H1 (cell line): ENCODE data around the gene RAVER2. TPM values are rescaled to one million over a fixed set of nuclear protein-coding genes. Genes with fewer than 3 reads are reported as not detected.

Experiments
- CTCF ChIA-PET: fragments of 300-600 bp; sonication (Branson Sonifier 250); formaldehyde crosslinking; loops from one replicate; lab custom pipeline; 2021; ENCODE audit not compliant: partially characterized antibody; lab: Charles Lee
- POLR2A ChIA-PET: fragments of 300-600 bp; sonication (Branson Sonifier 250); formaldehyde crosslinking; loops from one replicate; lab custom pipeline; 2021; ENCODE audit warnings: inconsistent platforms; ENCODE audit not compliant: partially characterized antibody; lab: Charles Lee
- DNase-seq, 2 experiments: peaks; one replicate each; pipeline versions ENCODE4 v3.0.0 to v3.0.0-alpha.2; 2010 to 2022; ENCODE audit warnings: low spot score in 2 of 2, low read depth in 1 of 2, mixed read lengths in 1 of 2
- FAIRE-seq: peaks from 2 replicates; lab custom pipeline; 2011; peaks lifted over from hg19 to GRCh38; lab: Jason Lieb, UNC
- H2AFZ ChIP-seq: 2 replicates; pipeline ENCODE4 v1.8.1; 2012; ENCODE audit warnings: low read length, inconsistent platforms
- H2AK5ac ChIP-seq: 2 replicates; pipeline ENCODE4 v1.6.1; 2013; ENCODE audit warnings: low read depth, low read length
- H2BK120ac ChIP-seq: replicated peaks from 2 replicates; pipeline ENCODE3; 2013; ENCODE audit warnings: low read depth, low read length, inconsistent platforms
- H2BK12ac ChIP-seq: 2 replicates; pipeline ENCODE4 v1.6.1; 2013; ENCODE audit warnings: low read depth, low read length
- H2BK15ac ChIP-seq: 2 replicates; pipeline ENCODE4 v1.6.1; 2013; ENCODE audit warnings: low read length
- H2BK20ac ChIP-seq: 2 replicates; pipeline ENCODE4 v1.6.1; 2013; ENCODE audit warnings: low read length
- H2BK5ac ChIP-seq: 2 replicates; pipeline ENCODE4 v1.6.1; 2013; ENCODE audit warnings: low read depth, low read length
- H3K14ac ChIP-seq: 2 replicates; pipeline ENCODE4 v1.6.1; 2013; ENCODE audit warnings: inconsistent platforms; ENCODE audit not compliant: insufficient read length
- H3K18ac ChIP-seq: 2 replicates; pipeline ENCODE4 v1.6.1; 2013; ENCODE audit warnings: low read length; ENCODE audit errors: extremely low read depth
- H3K23ac ChIP-seq: 2 replicates; pipeline ENCODE4 v1.6.1; 2013; ENCODE audit warnings: inconsistent platforms; ENCODE audit not compliant: insufficient read length
- H3K23me2 ChIP-seq: 2 replicates; pipeline ENCODE4 v1.6.1; 2013; ENCODE audit warnings: low read depth, low read length
- H3K27ac ChIP-seq: 2 replicates; pipeline ENCODE4 v1.6.1; 2011; ENCODE audit warnings: low read depth, low read length, inconsistent platforms
- H3K27me3 ChIP-seq, 4 experiments: replicated peaks in 1 of 4; 1 replicate in 1 of 4; 2 replicates in 3 of 4; pipeline versions ENCODE4 v1.6.1 to v1.8.1; 2011 to 2013; ENCODE audit warnings: low read length in 3 of 4, mild to moderate bottlenecking in 3 of 4, inconsistent platforms in 2 of 4, mixed read lengths in 2 of 4, moderate library complexity in 1 of 4; ENCODE audit not compliant: control insufficient read depth in 3 of 4, insufficient read depth in 3 of 4; ENCODE audit errors: extremely low read depth in 1 of 4
- H3K36me3 ChIP-seq, 4 experiments: 2 replicates each; pipeline versions ENCODE4 v1.6.1 to v1.8.1; 2011 to 2013; ENCODE audit warnings: mild to moderate bottlenecking in 4 of 4, low read length in 3 of 4, moderate library complexity in 2 of 4, control low read depth in 1 of 4, inconsistent platforms in 1 of 4; ENCODE audit not compliant: insufficient read depth in 4 of 4, control insufficient read depth in 2 of 4
- H3K4ac ChIP-seq: replicated peaks from 2 replicates; pipeline ENCODE3; 2013; ENCODE audit warnings: low read length, low read depth, mixed read lengths, inconsistent platforms; ENCODE audit not compliant: insufficient read length
- H3K4me1 ChIP-seq, 4 experiments: replicated peaks in 1 of 4; 1 replicate in 1 of 4; 2 replicates in 3 of 4; pipeline versions ENCODE4 v1.6.1 to v1.8.1; 2011 to 2013; ENCODE audit warnings: low read length in 3 of 4, inconsistent platforms in 2 of 4, mixed read lengths in 1 of 4; ENCODE audit not compliant: insufficient read depth in 4 of 4, control insufficient read depth in 3 of 4
- H3K4me2 ChIP-seq, 2 experiments: 2 replicates each; pipeline versions ENCODE4 v1.6.1 to v1.8.1; 2011 to 2013; ENCODE audit warnings: low read depth in 2 of 2, low read length in 2 of 2, control low read depth in 1 of 2, inconsistent platforms in 1 of 2, mild to moderate bottlenecking in 1 of 2; ENCODE audit not compliant: insufficient read depth in 1 of 2
- H3K4me3 ChIP-seq, 4 experiments: fragments of 200-600, 300-600 bp in 1 of 4; sonication (generic), shearing (Covaris generic), sonication (Bioruptor Twin) in 1 of 4; 2 replicates each; pipeline versions ENCODE4 v1.5.1 to v1.8.1; 2011 to 2016; ENCODE audit warnings: low read length in 4 of 4, low read depth in 3 of 4, control low read depth in 2 of 4, inconsistent platforms in 2 of 4, mild to moderate bottlenecking in 2 of 4, mixed read lengths in 1 of 4, moderate library complexity in 1 of 4; ENCODE audit not compliant: insufficient read depth in 2 of 4; ENCODE audit errors: extremely low read depth in 1 of 4
- H3K56ac ChIP-seq: replicated peaks from 2 replicates; pipeline ENCODE3; 2013; ENCODE audit warnings: low read depth, mild to moderate bottlenecking, mixed read lengths, low read length, inconsistent platforms; ENCODE audit not compliant: insufficient read length
- H3K79me1 ChIP-seq: 2 replicates; pipeline ENCODE4 v1.6.1; 2013; ENCODE audit warnings: low read depth, low read length, control low read depth
- H3K79me2 ChIP-seq, 2 experiments: 2 replicates each; pipeline versions ENCODE4 v1.6.1 to v1.8.1; 2012 to 2013; ENCODE audit warnings: low read length in 2 of 2, mild to moderate bottlenecking in 2 of 2, inconsistent platforms in 1 of 2; ENCODE audit not compliant: insufficient read depth in 2 of 2, control insufficient read depth in 1 of 2
- H3K9ac ChIP-seq, 4 experiments: replicated peaks in 1 of 4; 1 replicate in 1 of 4; 2 replicates in 3 of 4; pipeline versions ENCODE4 v1.6.1 to v1.8.1; 2011 to 2013; ENCODE audit warnings: low read depth in 3 of 4, low read length in 3 of 4, control low read depth in 2 of 4, mild to moderate bottlenecking in 2 of 4, moderate library complexity in 2 of 4, inconsistent platforms in 1 of 4; ENCODE audit errors: extremely low read depth in 1 of 4
- H3K9me3 ChIP-seq, 2 experiments: 2 replicates each; pipeline versions ENCODE4 v1.6.1 to v1.8.1; 2012 to 2013; ENCODE audit warnings: mild to moderate bottlenecking in 2 of 2, moderate library complexity in 2 of 2, control low read depth in 1 of 2, inconsistent platforms in 1 of 2, low read depth in 1 of 2, low read length in 1 of 2, mixed read lengths in 1 of 2; ENCODE audit not compliant: insufficient read depth in 2 of 2
- H4K20me1 ChIP-seq, 2 experiments: replicated peaks in 1 of 2; 2 replicates each; pipeline versions ENCODE3 to v1.8.1; 2011 to 2013; ENCODE audit warnings: inconsistent platforms in 2 of 2, low read length in 2 of 2, mild to moderate bottlenecking in 1 of 2; ENCODE audit not compliant: insufficient read depth in 2 of 2, control insufficient read depth in 1 of 2
- H4K5ac ChIP-seq: 2 replicates; pipeline ENCODE4 v1.6.1; 2013; ENCODE audit warnings: low read length, low read depth, mixed read lengths, inconsistent platforms; ENCODE audit not compliant: insufficient read length
- H4K8ac ChIP-seq: 2 replicates; pipeline ENCODE4 v1.8.0; 2013; ENCODE audit warnings: mild to moderate bottlenecking, moderate library complexity, low read length, inconsistent platforms; ENCODE audit not compliant: insufficient read depth; ENCODE audit errors: extremely low read depth
- H4K91ac ChIP-seq: replicated peaks from 2 replicates; pipeline ENCODE3; 2013; ENCODE audit warnings: low read length, mixed read lengths, inconsistent platforms; ENCODE audit not compliant: insufficient read length
- CEBPB ChIP-seq: IDR thresholded peaks from 2 replicates; pipeline ENCODE4 v1.6.1; 2012; ENCODE audit warnings: low read depth, low read length
- POLR2A ChIP-seq, 2 experiments: IDR thresholded peaks; 1 replicate in 1 of 2; 2 replicates in 1 of 2; pipeline ENCODE4 v1.6.1; 2011; ENCODE audit warnings: low read depth in 2 of 2, low read length in 2 of 2, mild to moderate bottlenecking in 2 of 2; ENCODE audit errors: control extremely low read depth in 1 of 2
- RFX5 ChIP-seq: IDR thresholded peaks from 2 replicates; pipeline ENCODE4 v1.6.1; 2011; ENCODE audit warnings: low read depth, low read length, improper control_type of control experiment, borderline replicate concordance
- RXRA ChIP-seq: IDR thresholded peaks from 2 replicates; pipeline ENCODE4 v1.6.1; 2011; ENCODE audit warnings: low read depth, mild to moderate bottlenecking, low read length, moderate library complexity; ENCODE audit not compliant: insufficient read depth
- SIX5 ChIP-seq: IDR thresholded peaks from 2 replicates; pipeline ENCODE4 v1.6.1; 2011; ENCODE audit warnings: mild to moderate bottlenecking, low read depth, low read length
- WGBS, 2 experiments: shearing (Covaris generic) in 1 of 2; methylation state at CpG; one replicate each; pipeline versions ENCODE4 v1.1.6 to v1.1.7; 2013 to 2015; ENCODE audit warnings: low lambda C conversion rate in 2 of 2, mixed read lengths in 2 of 2, inconsistent platforms in 1 of 2, low coverage in 1 of 2, missing lambda C conversion rate in 1 of 2; ENCODE audit not compliant: insufficient replicate concordance in 2 of 2, insufficient coverage in 1 of 2, insufficient read length in 1 of 2; ENCODE audit errors: extremely low coverage in 1 of 2, missing lambda C conversion rate in 1 of 2; 5-methylcytosine and 5-hydroxymethylcytosine counted together
- polyA plus RNA-seq, 7 experiments: library from polyadenylated mRNA; depleted of rRNA in 3 of 7; stranded (reverse) in 5 of 7; unstranded in 2 of 7; fragments of >200 nt in 5 of 7; fragments of 200-250 nt in 2 of 7; gene quantifications; 1 replicate in 5 of 7; 2 replicates in 1 of 7; 4 replicates in 1 of 7; pipeline versions ENCODE4 v1.2.1 to v1.2.3, GENCODE V29; 2011 to 2013; ENCODE audit warnings: missing spikeins in 2 of 7, mixed read lengths in 2 of 7
- total RNA-seq: library from RNA; stranded (reverse); fragmentation: NEBNext Ultra II Directional; extraction: Animal tissue kit (Norgen Biotek cat#: 25700); gene quantifications from 2 replicates; pipeline ENCODE4 v1.2.1, GENCODE V29; 2021

The RAVER2 gene
- total and polyA plus RNA-seq, 2 of the 8 experiments (the other 6 are each of a cell fraction or from before 2014, with no cell fraction given) = 10.5 to 19.5 TPM

- CTCF ChIA-PET = interaction anchor here (0.9 to 2.0 kb wide), 4 partner anchors 10 to 219 kb away, joined by 3 to 9 read pairs (median 3); no protein-coding TSS in a partner anchor
- H2BK5ac ChIP-seq = no peak overlapping the region
Observed at GRCh38 chr1:64856553-64856952, 111.7 kb downstream of the RAVER2 start.

More at GRCh38 chr1:64856553-64856952, 111.7 kb downstream of the RAVER2 start:
- TF ChIP-seq CEBPB (peak; percentile 35; the same call in 1 of the 2 replicates), POLR2A (IDR thresholded peaks at IDR 0.05; ENCODE audit: control extremely low read depth in 1 of 2, low read depth in 2 of 2, low read length in 2 of 2) (no peak), SIX5 (no peak), RXRA (no peak), RFX5 (no peak)
- Histone ChIP-seq H3K9ac (no peak overlapping the region), H3K4ac (no peak overlapping the region), H2AFZ (no peak overlapping the region), H3K23me2 (no peaks in the 10 kb centered on the region), H4K20me1 (peaks cover 0 to 4% of the 10 kb centered on the region in 2 experiments), H2BK20ac (no peak overlapping the region), H3K36me3 (no peaks in the 10 kb centered on the region; a peak in 2 of 8 replicates), H3K27ac (no peak overlapping the region), H3K79me1 (no peaks in the 10 kb centered on the region), H3K56ac (no peak overlapping the region), H4K91ac (no peak overlapping the region), H3K4me2 (no peak overlapping the region), H3K79me2 (no peaks in the 10 kb centered on the region), H3K27me3 (no peaks in the 10 kb centered on the region), H4K5ac (no peak overlapping the region), H2AK5ac (no peak overlapping the region), H2BK15ac (no peak overlapping the region), H3K4me3 (no peak overlapping the region), H2BK12ac (no peak overlapping the region), H2BK120ac (no peak overlapping the region), H3K9me3 (no peaks in the 10 kb centered on the region), H3K4me1 (peaks cover 0 to 4% (median 0%) of the 10 kb centered on the region in 4 experiments; a peak in 2 of 7 replicates), H4K8ac (no peak overlapping the region), H3K14ac (no peak overlapping the region), H3K18ac (no peak overlapping the region), H3K23ac (no peak overlapping the region)
- WGBS, 2 experiments = 90% methylated on average over 10 of the region's 10 CpGs; no CpG with 5 or more reads in 1 of the 2 experiments
- POLR2A ChIA-PET = no interaction called here
- FAIRE-seq (no peak), DNase-seq (no peak)
